ENCODE measurements around the gene NECAP2. TPM values are rescaled to one million over a fixed set of nuclear protein-coding genes. Genes with fewer than 3 reads are reported as not detected.

The NECAP2 gene
- total RNA-seq, 4 donors from 2014 or later: 71.4 to 100 (median 80.6) TPM

DNA sequence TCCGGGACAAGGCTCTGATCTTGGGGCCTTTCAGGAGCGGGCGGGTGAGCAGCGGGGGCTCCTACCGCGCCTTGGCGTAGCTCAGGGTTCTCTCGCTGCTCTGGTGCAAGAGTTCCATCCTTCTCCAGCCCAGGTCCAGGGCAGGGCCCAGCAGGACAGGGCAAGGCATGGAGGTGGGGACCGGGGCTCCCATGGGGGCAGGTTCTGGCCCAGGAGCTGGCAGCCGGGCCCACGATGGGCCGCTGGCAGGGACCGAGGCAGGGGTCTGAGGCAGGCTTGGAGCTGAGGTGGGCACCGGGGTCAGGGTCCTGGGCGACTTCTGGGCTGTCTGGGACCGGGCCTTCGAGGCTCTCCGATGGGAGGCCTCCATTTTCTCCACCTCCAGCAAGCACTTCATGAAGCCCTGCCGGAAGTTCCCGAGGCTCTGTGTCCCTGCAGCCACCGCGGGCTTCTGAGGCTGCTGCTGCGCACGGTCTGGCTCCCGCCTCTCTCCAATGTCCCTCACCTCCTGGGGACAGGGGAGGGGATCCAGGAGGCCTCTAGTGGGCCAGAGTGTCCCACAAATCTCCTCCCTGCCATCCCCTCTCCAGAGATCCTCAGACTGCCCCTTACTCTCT is 30.9 kb upstream of the NECAP2 start:
- Histone ChIP-seq H3K27ac (no peak overlapping the region), H3K27me3 (no peaks in the 10 kb centered on the region), H3K4me1 (no peaks in the 10 kb centered on the region), H3K36me3 (no peaks in the 10 kb centered on the region), H3K9me3 (no peaks in the 10 kb centered on the region), H3K4me3 (no peak overlapping the region)
- 81% methylated on average over 15 of the region's 25 CpGs for WGBS
- no peak for DNase-seq (ENCODE audit: low spot score in 2 of 2)
- TF ChIP-seq, protein P1, sequence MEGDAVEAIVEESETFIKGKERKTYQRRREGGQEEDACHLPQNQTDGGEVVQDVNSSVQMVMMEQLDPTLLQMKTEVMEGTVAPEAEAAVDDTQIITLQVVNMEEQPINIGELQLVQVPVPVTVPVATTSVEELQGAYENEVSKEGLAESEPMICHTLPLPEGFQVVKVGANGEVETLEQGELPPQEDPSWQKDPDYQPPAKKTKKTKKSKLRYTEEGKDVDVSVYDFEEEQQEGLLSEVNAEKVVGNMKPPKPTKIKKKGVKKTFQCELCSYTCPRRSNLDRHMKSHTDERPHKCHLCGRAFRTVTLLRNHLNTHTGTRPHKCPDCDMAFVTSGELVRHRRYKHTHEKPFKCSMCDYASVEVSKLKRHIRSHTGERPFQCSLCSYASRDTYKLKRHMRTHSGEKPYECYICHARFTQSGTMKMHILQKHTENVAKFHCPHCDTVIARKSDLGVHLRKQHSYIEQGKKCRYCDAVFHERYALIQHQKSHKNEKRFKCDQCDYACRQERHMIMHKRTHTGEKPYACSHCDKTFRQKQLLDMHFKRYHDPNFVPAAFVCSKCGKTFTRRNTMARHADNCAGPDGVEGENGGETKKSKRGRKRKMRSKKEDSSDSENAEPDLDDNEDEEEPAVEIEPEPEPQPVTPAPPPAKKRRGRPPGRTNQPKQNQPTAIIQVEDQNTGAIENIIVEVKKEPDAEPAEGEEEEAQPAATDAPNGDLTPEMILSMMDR (IDR thresholded peaks at IDR 0.05): no peak
- no peak for TF ChIP-seq POLR2AphosphoS5 (IDR thresholded peaks at IDR 0.05)
- no peak for TF ChIP-seq EP300 (IDR thresholded peaks at IDR 0.05)
- no peak for TF ChIP-seq POLR2A (IDR thresholded peaks at IDR 0.05)

DNA sequence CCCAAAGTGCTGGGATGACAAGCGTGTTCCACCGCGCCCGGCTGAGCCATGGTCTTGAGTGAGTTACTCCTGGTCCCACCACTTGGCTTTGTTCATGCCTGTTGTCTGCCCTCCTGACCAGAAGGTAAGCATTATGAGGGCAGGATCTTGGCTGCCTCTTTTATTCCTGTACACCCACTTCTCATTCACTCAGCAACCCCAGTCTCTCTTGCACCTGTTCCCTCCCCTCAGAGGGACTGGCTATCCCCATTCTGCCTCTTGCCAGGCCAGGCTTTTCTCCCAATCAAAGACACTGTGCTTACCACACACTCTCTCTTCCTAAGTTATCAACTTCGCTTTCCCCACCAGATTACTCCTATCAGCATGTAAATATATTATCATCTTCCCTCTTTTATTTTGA is 29.7 kb upstream of the NECAP2 start:
- Histone ChIP-seq H3K9me3 (no peaks in the 10 kb centered on the region), H3K4me3 (no peak overlapping the region), H3K4me1 (no peaks in the 10 kb centered on the region), H3K36me3 (no peaks in the 10 kb centered on the region), H3K27me3 (no peaks in the 10 kb centered on the region), H3K27ac (no peak overlapping the region)
- 100% methylated on average over 5 of the region's 5 CpGs for WGBS
- TF ChIP-seq, protein P1 (IDR thresholded peaks at IDR 0.05): no peak
- TF ChIP-seq POLR2AphosphoS5 (IDR thresholded peaks at IDR 0.05) (no peak), POLR2A (IDR thresholded peaks at IDR 0.05) (no peak), EP300 (IDR thresholded peaks at IDR 0.05) (no peak)
- no peak for DNase-seq (ENCODE audit: low spot score in 2 of 2)

DNA sequence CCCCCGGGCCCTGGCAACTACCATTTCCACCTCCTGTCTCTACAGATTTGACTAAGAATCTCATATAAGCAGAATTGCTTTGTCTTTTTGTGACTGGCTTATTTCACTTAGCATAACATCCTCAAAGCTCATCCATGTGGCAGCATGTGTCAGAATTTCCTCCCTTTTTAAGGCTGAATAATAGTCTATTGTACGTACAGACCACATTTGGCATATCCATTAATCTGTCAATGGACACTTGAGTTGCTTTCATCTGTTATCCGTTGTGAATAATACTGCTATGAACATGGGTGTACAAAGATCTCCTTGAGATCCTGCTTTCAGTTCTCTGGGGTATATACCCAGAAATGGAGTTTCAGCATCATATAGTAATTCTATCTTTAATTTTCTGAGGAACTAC is 27.3 kb upstream of the NECAP2 start:
- H3K36me3 ChIP-seq: no peaks in the 10 kb centered on the region
- TF ChIP-seq EP300 (IDR thresholded peaks at IDR 0.05) (no peak), POLR2A (IDR thresholded peaks at IDR 0.05) (no peak), POLR2AphosphoS5 (IDR thresholded peaks at IDR 0.05) (no peak)
- TF ChIP-seq, protein P1 (IDR thresholded peaks at IDR 0.05): no peak
- no peaks in the 10 kb centered on the region for H3K4me1 ChIP-seq
- WGBS: 92% methylated on average over 3 of the region's 3 CpGs
- H3K27me3 ChIP-seq: no peaks in the 10 kb centered on the region
- H3K4me3 ChIP-seq: no peak overlapping the region
- DNase-seq (ENCODE audit: low spot score in 2 of 2): no peak
- no peaks in the 10 kb centered on the region for H3K9me3 ChIP-seq
- no peak overlapping the region for H3K27ac ChIP-seq

DNA sequence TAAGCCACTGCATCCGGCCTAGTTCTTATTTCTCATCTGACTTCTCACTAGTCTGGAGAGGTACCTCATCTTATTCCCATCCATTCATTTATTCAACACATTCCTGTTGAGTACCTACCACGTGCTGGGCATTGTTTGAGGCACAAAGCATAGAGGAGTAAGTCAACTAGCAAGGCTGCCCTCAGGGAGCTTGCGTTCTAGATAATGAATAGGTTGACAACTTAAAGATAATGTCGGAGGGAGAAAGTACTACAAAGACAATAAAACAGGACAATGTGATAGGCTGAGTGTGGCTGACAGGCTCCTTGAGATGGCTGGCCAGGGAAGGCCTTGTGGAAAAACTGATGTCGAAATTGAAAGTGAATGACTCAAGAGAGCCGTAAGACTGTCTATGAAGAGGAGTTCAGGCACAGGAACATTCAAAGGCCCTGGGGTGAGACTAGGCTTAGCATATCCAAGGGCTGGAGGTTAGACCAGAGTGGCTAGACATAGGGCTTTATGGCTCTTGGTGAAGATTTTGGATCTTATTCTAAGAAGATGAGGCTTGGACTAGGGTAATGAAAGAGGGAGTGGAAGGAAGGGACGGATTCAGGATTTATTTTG is 21.6 kb upstream of the NECAP2 start:
- H3K27ac ChIP-seq: no peak overlapping the region
- TF ChIP-seq, protein P1 (IDR thresholded peaks at IDR 0.05): no peak
- TF ChIP-seq EP300 (IDR thresholded peaks at IDR 0.05): no peak
- no peak for TF ChIP-seq POLR2A (IDR thresholded peaks at IDR 0.05)
- TF ChIP-seq POLR2AphosphoS5 (IDR thresholded peaks at IDR 0.05): no peak
- H3K36me3 ChIP-seq: no peaks in the 10 kb centered on the region
- no peak for DNase-seq (ENCODE audit: low spot score in 2 of 2)
- H3K4me1 ChIP-seq: peaks cover 3% of the 10 kb centered on the region
- 85% methylated on average over 7 of the region's 7 CpGs for WGBS
- H3K9me3 ChIP-seq: no peaks in the 10 kb centered on the region
- no peaks in the 10 kb centered on the region for H3K27me3 ChIP-seq
- no peak overlapping the region for H3K4me3 ChIP-seq

DNA sequence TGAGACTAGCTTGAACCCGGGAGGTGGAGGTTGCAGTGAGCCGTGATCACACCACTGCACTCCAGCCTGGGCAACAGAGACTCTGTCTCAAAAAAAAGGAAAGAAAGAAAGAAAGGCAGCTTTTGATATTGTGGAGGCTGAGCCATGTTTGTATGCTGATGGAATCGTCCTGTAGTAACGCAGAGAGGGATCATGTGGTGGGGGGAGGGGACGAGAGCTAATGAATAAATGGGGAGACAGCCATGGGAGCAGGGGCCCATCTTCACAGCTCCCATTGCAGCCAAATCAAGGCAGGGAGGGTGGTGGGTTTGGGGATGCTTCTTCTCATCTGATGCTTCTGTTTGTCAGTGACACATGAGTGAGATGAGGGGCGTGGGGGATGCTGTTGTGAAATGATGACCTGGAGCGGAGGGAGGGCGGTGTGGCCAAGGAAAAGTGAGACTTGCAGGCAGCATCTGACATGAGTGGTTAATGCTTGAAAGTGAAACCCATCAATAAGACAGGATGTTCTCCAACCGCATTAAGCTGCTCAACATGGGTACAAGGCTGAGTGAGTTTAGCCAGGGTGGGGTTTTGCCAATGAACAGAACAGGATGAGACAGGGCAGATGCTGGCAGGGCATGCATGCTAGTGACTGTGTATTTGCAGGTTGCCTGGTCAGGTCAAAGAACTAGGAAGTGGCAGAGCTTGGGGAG is 20.0 kb upstream of the NECAP2 start:
- no peak for DNase-seq (ENCODE audit: low spot score in 2 of 2)
- no peak for TF ChIP-seq POLR2A (IDR thresholded peaks at IDR 0.05)
- TF ChIP-seq, protein P1 (IDR thresholded peaks at IDR 0.05): no peak
- TF ChIP-seq EP300 (IDR thresholded peaks at IDR 0.05): no peak
- peaks cover 3% of the 10 kb centered on the region for H3K4me1 ChIP-seq
- no peaks in the 10 kb centered on the region for H3K9me3 ChIP-seq
- no peak overlapping the region for H3K27ac ChIP-seq
- WGBS: 66% methylated on average over 9 of the region's 9 CpGs
- no peaks in the 10 kb centered on the region for H3K27me3 ChIP-seq
- no peaks in the 10 kb centered on the region for H3K36me3 ChIP-seq
- no peak overlapping the region for H3K4me3 ChIP-seq

Measured in suprapubic skin (tissue), 4 donors.